GM12872 (cell line): Measurements from ENCODE around the gene GLS.

Experiments used
- CTCF ChIP-seq: IDR thresholded peaks from 3 replicates; pipeline ENCODE4 v1.5.1; 2011; ENCODE audit warnings: low read depth, mild to moderate bottlenecking, low read length, moderate library complexity; ENCODE audit not compliant: insufficient read depth

GLS gene

GRCh38 chr2:190880378-190881083 is at the start of gene GLS:
TSS of gene GLS (plus strand) at chr2:190880821. CDS start at chr2:190881085, 264 bp downstream.
- TF ChIP-seq CTCF, result no peak

- TF ChIP-seq CTCF, result no peak
Measured at GRCh38 chr2:190831941-190832340, 48.7 kb upstream of the GLS start.

- no peak for TF ChIP-seq CTCF
Measured at GRCh38 chr2:190834890-190835208, 45.8 kb upstream of the GLS start.

GRCh38 chr2:190835303-190835930 is 45.2 kb upstream of the GLS start:
- no peak for TF ChIP-seq CTCF

- TF ChIP-seq CTCF, result no peak
Measured at GRCh38 chr2:190836767-190837166, 43.9 kb upstream of the GLS start.

- TF ChIP-seq CTCF, result no peak
Measured at GRCh38 chr2:190837420-190837819, 43.2 kb upstream of the GLS start.

GRCh38 chr2:190837952-190838361 is 42.7 kb upstream of the GLS start:
- no peak for TF ChIP-seq CTCF
